ENCODE results near the gene UBE3B. TPM values are rescaled to one million over a fixed set of nuclear protein-coding genes. Genes with fewer than 3 reads are reported as not detected.

Gene UBE3B
- total and polyA plus RNA-seq, 2 experiments from 2014 or later: 20.1 to 35.5 TPM

DNA sequence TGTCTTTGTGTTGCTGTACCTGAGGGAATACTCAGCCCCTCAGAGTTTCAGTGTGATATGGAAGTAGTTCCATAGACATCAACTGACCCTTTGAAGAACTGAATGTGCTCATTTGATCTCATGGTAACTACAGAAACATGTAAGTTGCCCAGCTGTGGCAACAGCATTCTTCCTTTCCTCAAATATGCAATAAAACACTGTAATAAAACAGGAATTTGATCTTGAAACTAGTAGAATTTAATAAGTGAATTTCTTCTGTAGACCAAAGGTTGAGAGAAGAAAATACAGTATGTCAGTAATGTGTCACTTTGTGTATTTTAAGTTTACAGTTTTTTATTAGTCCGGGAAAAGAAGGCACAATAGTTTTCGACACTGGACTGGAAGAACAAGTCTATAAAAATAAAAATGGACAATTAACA is 32.2 kb upstream of the UBE3B start:
- no peaks in the 10 kb centered on the region for H3K9me2 ChIP-seq (replicated peaks; ENCODE audit: insufficient read depth)
- H3K9me3 ChIP-seq (ENCODE audit: low read depth): no peaks in the 10 kb centered on the region
- H3K4me2 ChIP-seq: no peak overlapping the region
- TF ChIP-seq EZH2phosphoT487 (IDR thresholded peaks at IDR 0.05; ENCODE audit: low read depth, severe bottlenecking, unreplicated experiment): no peak
- no peak for TF ChIP-seq CTCF (IDR thresholded peaks at IDR 0.05; ENCODE audit: poor library complexity)
- TF ChIP-seq EZH2 (IDR thresholded peaks at IDR 0.05; ENCODE audit: borderline replicate concordance): no peak
- no peak overlapping the region for H3K4me3 ChIP-seq
- no peaks in the 10 kb centered on the region for H4K20me1 ChIP-seq (ENCODE audit: insufficient read depth, poor library complexity, severe bottlenecking)
- no peak for DNase-seq (ENCODE audit: low spot score)
- H3K27me3 ChIP-seq: no peaks in the 10 kb centered on the region
- peaks cover 2% of the 10 kb centered on the region for H3K79me2 ChIP-seq
- no peak overlapping the region for H3K27ac ChIP-seq
- no peaks in the 10 kb centered on the region for H3K4me1 ChIP-seq (ENCODE audit: insufficient read depth)
- no peak overlapping the region for H2AFZ ChIP-seq
- WGBS (ENCODE audit: low lambda C conversion rate, missing lambda C conversion rate): 65% methylated on average over 2 of the region's 2 CpGs
- no peaks in the 10 kb centered on the region for H3K36me3 ChIP-seq (replicated peaks; ENCODE audit: insufficient read depth, low read depth)

DNA sequence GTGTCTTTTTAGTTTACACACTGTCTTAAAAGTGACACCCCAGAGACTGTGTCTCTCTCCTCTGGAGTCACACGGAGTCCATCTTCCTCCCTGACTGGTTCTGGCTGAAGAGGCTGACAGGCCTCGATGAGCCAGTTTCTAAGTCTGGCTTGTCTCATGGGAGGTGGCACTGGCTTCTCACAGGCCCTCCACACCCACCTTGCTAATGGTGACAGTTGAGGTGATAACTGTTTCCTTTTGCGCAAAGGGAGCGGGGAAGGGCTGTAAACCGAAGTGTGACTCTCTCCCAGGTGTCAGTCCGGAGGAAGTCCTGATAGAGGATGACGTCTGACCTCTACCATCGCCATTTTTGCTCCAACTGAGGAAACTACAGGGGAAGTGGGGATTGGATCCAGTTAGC is 30.6 kb upstream of the UBE3B start:
- H3K4me1 ChIP-seq (ENCODE audit: insufficient read depth): no peaks in the 10 kb centered on the region
- no peaks in the 10 kb centered on the region for H4K20me1 ChIP-seq (ENCODE audit: insufficient read depth, poor library complexity, severe bottlenecking)
- no peaks in the 10 kb centered on the region for H3K36me3 ChIP-seq (replicated peaks; ENCODE audit: insufficient read depth, low read depth)
- TF ChIP-seq EZH2phosphoT487 (IDR thresholded peaks at IDR 0.05; ENCODE audit: low read depth, severe bottlenecking, unreplicated experiment) (no peak), CTCF (IDR thresholded peaks at IDR 0.05; ENCODE audit: poor library complexity) (no peak), EZH2 (IDR thresholded peaks at IDR 0.05; ENCODE audit: borderline replicate concordance) (no peak)
- H3K27me3 ChIP-seq: no peaks in the 10 kb centered on the region
- no peaks in the 10 kb centered on the region for H3K9me3 ChIP-seq (ENCODE audit: low read depth)
- H3K79me2 ChIP-seq: peaks cover 2% of the 10 kb centered on the region
- H3K9me2 ChIP-seq (replicated peaks; ENCODE audit: insufficient read depth): no peaks in the 10 kb centered on the region
- H3K27ac ChIP-seq: no peak overlapping the region
- H2AFZ ChIP-seq: no peak overlapping the region
- DNase-seq (ENCODE audit: low spot score): no peak
- no peak overlapping the region for H3K4me3 ChIP-seq
- H3K4me2 ChIP-seq: no peak overlapping the region
- WGBS (ENCODE audit: low lambda C conversion rate, missing lambda C conversion rate): 94% methylated on average over 8 of the region's 8 CpGs

- H3K4me1 ChIP-seq (ENCODE audit: insufficient read depth): no peaks in the 10 kb centered on the region
- H3K4me3 ChIP-seq: no peak overlapping the region
- no peaks in the 10 kb centered on the region for H4K20me1 ChIP-seq (ENCODE audit: insufficient read depth, poor library complexity, severe bottlenecking)
- no peaks in the 10 kb centered on the region for H3K9me2 ChIP-seq (replicated peaks; ENCODE audit: insufficient read depth)
- H3K36me3 ChIP-seq (replicated peaks; ENCODE audit: insufficient read depth, low read depth): no peaks in the 10 kb centered on the region
- H3K27ac ChIP-seq: no peak overlapping the region
- H2AFZ ChIP-seq: no peak overlapping the region
- no peak overlapping the region for H3K4me2 ChIP-seq
- no peaks in the 10 kb centered on the region for H3K27me3 ChIP-seq
- no peak for DNase-seq (ENCODE audit: low spot score)
- peaks cover 2% of the 10 kb centered on the region for H3K79me2 ChIP-seq
- H3K9me3 ChIP-seq (ENCODE audit: low read depth): no peaks in the 10 kb centered on the region
- TF ChIP-seq EZH2 (IDR thresholded peaks at IDR 0.05; ENCODE audit: borderline replicate concordance) (no peak), CTCF (IDR thresholded peaks at IDR 0.05; ENCODE audit: poor library complexity) (no peak), EZH2phosphoT487 (IDR thresholded peaks at IDR 0.05; ENCODE audit: low read depth, severe bottlenecking, unreplicated experiment) (no peak)
- 86% methylated on average over 9 of the region's 9 CpGs for WGBS (ENCODE audit: low lambda C conversion rate, missing lambda C conversion rate)
These were observed 30.0 kb upstream of the UBE3B start for GRCh38 chr12:109447482-109447881.

DNA sequence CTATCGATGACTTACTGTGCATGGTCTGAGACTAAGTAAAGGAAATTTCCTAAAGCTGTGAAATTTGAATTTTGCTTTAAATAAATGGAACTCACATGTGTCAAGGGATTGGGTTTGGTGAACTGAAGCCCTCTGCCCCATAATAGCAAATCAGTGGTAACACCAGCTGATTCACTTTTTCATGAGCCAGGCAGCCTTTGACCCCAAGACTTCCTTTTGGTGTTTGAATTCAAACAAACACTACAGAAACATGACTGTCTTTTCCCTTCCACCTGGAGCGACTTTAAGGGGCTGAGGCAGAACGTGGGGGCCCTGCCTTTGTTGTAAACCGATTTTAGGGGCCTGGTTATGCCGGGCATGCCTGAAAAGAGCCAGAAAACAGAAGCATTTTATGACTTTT is 29.2 kb upstream of the UBE3B start:
- no peak overlapping the region for H3K4me3 ChIP-seq
- H3K79me2 ChIP-seq: peaks cover 2% of the 10 kb centered on the region
- no peaks in the 10 kb centered on the region for H3K9me2 ChIP-seq (replicated peaks; ENCODE audit: insufficient read depth)
- H3K4me1 ChIP-seq (ENCODE audit: insufficient read depth): no peaks in the 10 kb centered on the region
- no peak overlapping the region for H2AFZ ChIP-seq
- no peak for DNase-seq (ENCODE audit: low spot score)
- no peaks in the 10 kb centered on the region for H3K36me3 ChIP-seq (replicated peaks; ENCODE audit: insufficient read depth, low read depth)
- no peaks in the 10 kb centered on the region for H3K27me3 ChIP-seq
- 76% methylated on average over 5 of the region's 5 CpGs for WGBS (ENCODE audit: low lambda C conversion rate, missing lambda C conversion rate)
- no peak overlapping the region for H3K27ac ChIP-seq
- H3K4me2 ChIP-seq: no peak overlapping the region
- TF ChIP-seq CTCF (IDR thresholded peaks at IDR 0.05; ENCODE audit: poor library complexity): no peak
- no peak for TF ChIP-seq EZH2 (IDR thresholded peaks at IDR 0.05; ENCODE audit: borderline replicate concordance)
- no peak for TF ChIP-seq EZH2phosphoT487 (IDR thresholded peaks at IDR 0.05; ENCODE audit: low read depth, severe bottlenecking, unreplicated experiment)
- H3K9me3 ChIP-seq (ENCODE audit: low read depth): no peaks in the 10 kb centered on the region
- no peaks in the 10 kb centered on the region for H4K20me1 ChIP-seq (ENCODE audit: insufficient read depth, poor library complexity, severe bottlenecking)

All from hepatocyte (in vitro differentiated cells).